ENCODE measurements around the gene CELF3.

CELF3 gene

GRCh38 chr1:151702936-151703335 is 13.7 kb downstream of the CELF3 start:
- DNase-seq = no peak

- DNase-seq = no peak
These were observed 15.1 kb downstream of the CELF3 start for GRCh38 chr1:151701515-151701914.

- peak in 1 of 2 donors; percentile 6 for DNase-seq
These were observed 23.4 kb downstream of the CELF3 start for GRCh38 chr1:151693057-151693651.

- DNase-seq = peak in 1 of 2 donors; percentile 49
These were observed 24.4 kb downstream of the CELF3 start for GRCh38 chr1:151692226-151692625.

- DNase-seq = no peak
These were observed 27.1 kb downstream of the CELF3 start for GRCh38 chr1:151689494-151689893.

GRCh38 chr1:151686561-151686960 is 30.0 kb downstream of the CELF3 start:
- no peak for DNase-seq

GRCh38 chr1:151684128-151684527 is 32.5 kb downstream of the CELF3 start:
- DNase-seq = no peak

- peak; percentile 30 to 51 for DNase-seq
These were observed 33.7 kb downstream of the CELF3 start for GRCh38 chr1:151682901-151683300.

GRCh38 chr1:151681923-151682322 is 34.7 kb downstream of the CELF3 start:
- DNase-seq = no peak

- no peak for DNase-seq
These were observed 35.8 kb downstream of the CELF3 start for GRCh38 chr1:151680826-151681225.

GRCh38 chr1:151680391-151680790 is 36.2 kb downstream of the CELF3 start:
- no peak for DNase-seq

GRCh38 chr1:151673407-151673806 is 43.2 kb downstream of the CELF3 start:
- DNase-seq = no peak

GRCh38 chr1:151670036-151670675 is 46.4 kb downstream of the CELF3 start:
- peak; percentile 44 to 53 for DNase-seq

- no peak for DNase-seq
These were observed 48.5 kb downstream of the CELF3 start for GRCh38 chr1:151668090-151668489.

GRCh38 chr1:151661751-151662150 is 54.9 kb downstream of the CELF3 start:
- peak; percentile 48 to 67 for DNase-seq

- DNase-seq = peak; percentile 34 to 53
These were observed 61.2 kb downstream of the CELF3 start for GRCh38 chr1:151655371-151655770.

- DNase-seq = peak; percentile 52 to 57
These were observed 63.2 kb downstream of the CELF3 start for GRCh38 chr1:151653397-151653796.
